Measurements from ENCODE around the gene CD28. TPM values are rescaled to one million over a fixed set of nuclear protein-coding genes. Genes with fewer than 3 reads are reported as not detected.

The CD28 gene
- polyA plus RNA-seq (2013, experiment 1 of 2): not detected
- polyA plus RNA-seq (2013, experiment 2 of 2): not detected

DNA sequence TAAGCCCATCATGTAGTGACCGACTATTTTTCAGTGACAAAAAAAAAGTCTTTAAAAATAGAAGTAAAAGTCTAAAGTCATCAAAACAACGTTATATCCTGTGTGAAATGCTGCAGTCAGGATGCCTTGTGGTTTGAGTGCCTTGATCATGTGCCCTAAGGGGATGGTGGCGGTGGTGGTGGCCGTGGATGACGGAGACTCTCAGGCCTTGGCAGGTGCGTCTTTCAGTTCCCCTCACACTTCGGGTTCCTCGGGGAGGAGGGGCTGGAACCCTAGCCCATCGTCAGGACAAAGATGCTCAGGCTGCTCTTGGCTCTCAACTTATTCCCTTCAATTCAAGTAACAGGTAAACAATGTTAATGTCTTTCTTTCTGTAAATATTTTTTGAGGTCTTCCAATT lies at the start of gene CD28:
TSS of gene CD28 (plus strand) at position 237 of the 400 bp plus-strand sequence. CDS start at position 295, 58 bp downstream.
- H3K27me3 ChIP-seq (ENCODE audit: insufficient read depth, low read length, poor library complexity): no peaks in the 10 kb centered on the region
- WGBS (ENCODE audit: extremely low coverage, insufficient coverage, low lambda C conversion rate): no CpG with 5 or more reads among the region's 9 CpGs

GRCh38 chr2:203659331-203660049 lies 46.9 kb upstream of the CD28 start:
- H2BK15ac ChIP-seq (replicated peaks; ENCODE audit: low read depth): no peak overlapping the region
- H2AK5ac ChIP-seq (ENCODE audit: low read length): no peak overlapping the region
- H3K79me1 ChIP-seq (ENCODE audit: low read length): no peaks in the 10 kb centered on the region
- H3K4me3 ChIP-seq (ENCODE audit: low read length): no peak overlapping the region
- no peak overlapping the region for H3K4ac ChIP-seq (ENCODE audit: low read depth, low read length)
- H4K5ac ChIP-seq (ENCODE audit: low read length): no peak overlapping the region
- H3K36me3 ChIP-seq (ENCODE audit: control insufficient read depth, insufficient read depth, low read length): no peaks in the 10 kb centered on the region
- H3K79me2 ChIP-seq (ENCODE audit: control insufficient read depth, insufficient read depth, low read length): no peaks in the 10 kb centered on the region
- H4K8ac ChIP-seq (ENCODE audit: low read depth, low read length): no peak overlapping the region
- DNase-seq: no peak
- H2BK5ac ChIP-seq (ENCODE audit: low read length): no peak overlapping the region
- WGBS (ENCODE audit: extremely low coverage, insufficient coverage, low lambda C conversion rate): no CpG with 5 or more reads among the region's 4 CpGs
- H3K23ac ChIP-seq (ENCODE audit: low read length): no peak overlapping the region
- no peaks in the 10 kb centered on the region for H3K27me3 ChIP-seq (ENCODE audit: insufficient read depth, low read length, poor library complexity)
- no peak overlapping the region for H3K9ac ChIP-seq (ENCODE audit: low read length)
- H3K4me1 ChIP-seq (ENCODE audit: control insufficient read depth, low read depth, low read length): peaks cover 5% of the 10 kb centered on the region
- H2BK120ac ChIP-seq (ENCODE audit: low read depth, low read length): no peak overlapping the region
- no peak overlapping the region for H3K27ac ChIP-seq (ENCODE audit: low read depth, low read length)
- no peak overlapping the region for H3K4me2 ChIP-seq (ENCODE audit: low read length)
- no peak overlapping the region for H3K18ac ChIP-seq (ENCODE audit: low read length)
- no peak overlapping the region for H3K56ac ChIP-seq (ENCODE audit: low read length)

More for the DNA sequence above, at the start of gene CD28:
- H3K9ac ChIP-seq (ENCODE audit: low read length): no peak within 1 kb of the TSS
- no peak within 1 kb of the TSS for H4K8ac ChIP-seq (ENCODE audit: low read depth, low read length)
- H3K23ac ChIP-seq (ENCODE audit: low read length): no peak within 1 kb of the TSS
- H3K4me2 ChIP-seq (ENCODE audit: low read length): no peak within 1 kb of the TSS
- H3K4ac ChIP-seq (ENCODE audit: low read depth, low read length): no peak within 1 kb of the TSS
- no peak within 1 kb of the TSS for H2BK5ac ChIP-seq (ENCODE audit: low read length)
- no peak within 1 kb of the TSS for H4K5ac ChIP-seq (ENCODE audit: low read length)
- no peaks in the 10 kb centered on the region for H3K79me2 ChIP-seq (ENCODE audit: control insufficient read depth, insufficient read depth, low read length)
- H2AK5ac ChIP-seq (ENCODE audit: low read length): no peak within 1 kb of the TSS
- no peak within 1 kb of the TSS for H2BK15ac ChIP-seq (replicated peaks; ENCODE audit: low read depth)
- H2BK120ac ChIP-seq (ENCODE audit: low read depth, low read length): no peak within 1 kb of the TSS
- H3K4me3 ChIP-seq (ENCODE audit: low read length): no peak within 1 kb of the TSS
- no peak within 1 kb of the TSS for H3K18ac ChIP-seq (ENCODE audit: low read length)
- H3K4me1 ChIP-seq (ENCODE audit: control insufficient read depth, low read depth, low read length): peaks cover 4% of the 10 kb centered on the region
- H3K56ac ChIP-seq (ENCODE audit: low read length): no peak within 1 kb of the TSS
- no peaks in the 10 kb centered on the region for H3K79me1 ChIP-seq (ENCODE audit: low read length)
- no peak for DNase-seq
- H3K36me3 ChIP-seq (ENCODE audit: control insufficient read depth, insufficient read depth, low read length): no peaks in the 10 kb centered on the region
- no peak within 1 kb of the TSS for H3K27ac ChIP-seq (ENCODE audit: low read depth, low read length)

GRCh38 chr2:203660465-203660864 lies 46.0 kb upstream of the CD28 start:
- Histone ChIP-seq H3K4ac (ENCODE audit: low read depth, low read length) (no peak overlapping the region), H3K36me3 (ENCODE audit: control insufficient read depth, insufficient read depth, low read length) (no peaks in the 10 kb centered on the region), H2BK5ac (ENCODE audit: low read length) (no peak overlapping the region), H3K9ac (ENCODE audit: low read length) (no peak overlapping the region), H2BK15ac (replicated peaks; ENCODE audit: low read depth) (no peak overlapping the region), H3K79me2 (ENCODE audit: control insufficient read depth, insufficient read depth, low read length) (no peaks in the 10 kb centered on the region), H3K18ac (ENCODE audit: low read length) (no peak overlapping the region), H3K4me1 (ENCODE audit: control insufficient read depth, low read depth, low read length) (no peaks in the 10 kb centered on the region), H3K23ac (ENCODE audit: low read length) (no peak overlapping the region), H2BK120ac (ENCODE audit: low read depth, low read length) (no peak overlapping the region), H3K27me3 (ENCODE audit: insufficient read depth, low read length, poor library complexity) (no peaks in the 10 kb centered on the region), H4K8ac (ENCODE audit: low read depth, low read length) (no peak overlapping the region), H3K4me2 (ENCODE audit: low read length) (no peak overlapping the region), H3K56ac (ENCODE audit: low read length) (no peak overlapping the region), H4K5ac (ENCODE audit: low read length) (no peak overlapping the region), H2AK5ac (ENCODE audit: low read length) (no peak overlapping the region), H3K4me3 (ENCODE audit: low read length) (no peak overlapping the region), H3K79me1 (ENCODE audit: low read length) (no peaks in the 10 kb centered on the region), H3K27ac (ENCODE audit: low read depth, low read length) (no peak overlapping the region)
- DNase-seq: no peak
- no CpG with 5 or more reads among the region's 2 CpGs for WGBS (ENCODE audit: extremely low coverage, insufficient coverage, low lambda C conversion rate)

DNA sequence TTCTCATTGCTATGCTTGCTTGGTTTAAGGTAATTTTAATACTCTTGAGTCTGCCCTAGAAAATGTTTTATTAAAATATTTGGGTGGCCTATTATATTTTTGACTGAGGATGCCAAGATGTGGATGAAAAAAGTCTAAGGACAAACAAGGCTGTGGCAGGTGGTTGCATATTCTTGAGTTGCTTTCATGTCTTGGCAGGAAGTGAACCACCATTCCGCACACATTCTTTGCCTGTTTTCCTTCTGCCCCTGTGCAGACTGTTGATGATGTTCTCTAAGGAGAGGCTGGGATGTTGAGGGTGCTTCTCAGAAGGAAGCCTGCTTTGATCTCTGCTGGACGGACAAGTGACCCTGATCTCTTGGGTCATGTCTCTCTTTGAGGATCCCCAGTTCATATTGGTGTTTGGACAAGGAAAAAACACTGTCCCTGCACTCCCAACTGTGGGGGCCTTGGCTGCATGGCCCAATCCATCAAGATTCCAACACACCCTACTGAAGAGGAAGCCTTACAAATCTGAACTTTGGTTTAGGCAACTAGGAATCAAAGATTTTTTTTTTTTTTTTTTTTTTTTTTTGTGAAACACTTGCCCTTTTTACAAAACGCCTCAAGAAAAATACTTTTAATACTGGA lies 45.0 kb upstream of the CD28 start:
- WGBS (ENCODE audit: extremely low coverage, insufficient coverage, low lambda C conversion rate): no CpG with 5 or more reads among the region's 3 CpGs

DNA sequence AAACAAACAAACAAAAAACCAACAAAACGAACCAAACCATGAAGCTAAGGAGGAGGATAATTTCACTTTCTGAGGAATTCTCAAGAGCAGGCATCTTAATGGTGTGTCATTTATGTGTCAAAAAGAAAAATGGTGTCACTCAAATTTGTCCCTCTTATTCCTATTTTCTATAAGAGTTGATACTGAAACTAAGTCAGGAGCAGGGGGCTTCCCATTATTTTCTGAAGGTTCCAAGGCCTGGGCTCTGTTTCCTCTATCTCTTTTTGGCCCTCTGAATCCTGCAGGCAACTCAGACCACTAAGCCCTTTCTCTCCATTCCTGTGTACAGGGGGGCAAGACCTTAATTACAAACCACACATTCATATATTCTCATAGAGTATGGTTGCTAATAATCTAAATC lies 44.0 kb upstream of the CD28 start:
- no peaks in the 10 kb centered on the region for H3K27me3 ChIP-seq (ENCODE audit: insufficient read depth, low read length, poor library complexity)
- no peak overlapping the region for H4K5ac ChIP-seq (ENCODE audit: low read length)
- no peak overlapping the region for H3K27ac ChIP-seq (ENCODE audit: low read depth, low read length)

More for the DNA sequence above, 45.0 kb upstream of the CD28 start:
- Histone ChIP-seq H3K4me1 (ENCODE audit: control insufficient read depth, low read depth, low read length) (no peaks in the 10 kb centered on the region), H3K4me3 (ENCODE audit: low read length) (no peak overlapping the region), H3K79me1 (ENCODE audit: low read length) (no peaks in the 10 kb centered on the region), H3K27me3 (ENCODE audit: insufficient read depth, low read length, poor library complexity) (no peaks in the 10 kb centered on the region), H3K23ac (ENCODE audit: low read length) (no peak overlapping the region), H2BK5ac (ENCODE audit: low read length) (no peak overlapping the region), H3K4me2 (ENCODE audit: low read length) (no peak overlapping the region), H2BK15ac (replicated peaks; ENCODE audit: low read depth) (no peak overlapping the region), H3K56ac (ENCODE audit: low read length) (no peak overlapping the region), H2AK5ac (ENCODE audit: low read length) (no peak overlapping the region), H3K4ac (ENCODE audit: low read depth, low read length) (no peak overlapping the region), H3K18ac (ENCODE audit: low read length) (no peak overlapping the region), H2BK120ac (ENCODE audit: low read depth, low read length) (no peak overlapping the region), H3K36me3 (ENCODE audit: control insufficient read depth, insufficient read depth, low read length) (no peaks in the 10 kb centered on the region), H4K5ac (ENCODE audit: low read length) (no peak overlapping the region), H3K9ac (ENCODE audit: low read length) (no peak overlapping the region), H4K8ac (ENCODE audit: low read depth, low read length) (no peak overlapping the region), H3K79me2 (ENCODE audit: control insufficient read depth, insufficient read depth, low read length) (no peaks in the 10 kb centered on the region), H3K27ac (ENCODE audit: low read depth, low read length) (no peak overlapping the region)
- no peak for DNase-seq

More for the DNA sequence above, 44.0 kb upstream of the CD28 start:
- Histone ChIP-seq H3K4ac (ENCODE audit: low read depth, low read length) (no peak overlapping the region), H2BK15ac (replicated peaks; ENCODE audit: low read depth) (no peak overlapping the region), H3K79me2 (ENCODE audit: control insufficient read depth, insufficient read depth, low read length) (no peaks in the 10 kb centered on the region), H3K4me1 (ENCODE audit: control insufficient read depth, low read depth, low read length) (no peaks in the 10 kb centered on the region), H3K9ac (ENCODE audit: low read length) (no peak overlapping the region), H2BK5ac (ENCODE audit: low read length) (no peak overlapping the region), H2AK5ac (ENCODE audit: low read length) (no peak overlapping the region), H4K8ac (ENCODE audit: low read depth, low read length) (no peak overlapping the region), H3K36me3 (ENCODE audit: control insufficient read depth, insufficient read depth, low read length) (no peaks in the 10 kb centered on the region), H3K18ac (ENCODE audit: low read length) (no peak overlapping the region), H3K4me2 (ENCODE audit: low read length) (no peak overlapping the region), H3K23ac (ENCODE audit: low read length) (no peak overlapping the region), H3K79me1 (ENCODE audit: low read length) (no peaks in the 10 kb centered on the region), H3K56ac (ENCODE audit: low read length) (no peak overlapping the region), H3K4me3 (ENCODE audit: low read length) (no peak overlapping the region), H2BK120ac (ENCODE audit: low read depth, low read length) (no peak overlapping the region)
- no peak for DNase-seq
- WGBS (ENCODE audit: extremely low coverage, insufficient coverage, low lambda C conversion rate): no CpG with 5 or more reads among the region's 1 CpG

Data from mesendoderm (in vitro differentiated cells).